HG02588 (cell line): ENCODE results near the gene GPC3.
"Not testable (repeated sequence)": the region's sequence is repeated elsewhere in the genome, so short reads cannot be mapped to it uniquely, and the experiment has no call there.

Source experiments
- ATAC-seq: cut with Tn5 transposase; IDR thresholded peaks from one replicate; pipeline ENCODE4 v1.9.1; 2021; ENCODE audit warnings: mild to moderate bottlenecking, moderate library complexity; ENCODE audit not compliant: unreplicated experiment

Gene GPC3

DNA sequence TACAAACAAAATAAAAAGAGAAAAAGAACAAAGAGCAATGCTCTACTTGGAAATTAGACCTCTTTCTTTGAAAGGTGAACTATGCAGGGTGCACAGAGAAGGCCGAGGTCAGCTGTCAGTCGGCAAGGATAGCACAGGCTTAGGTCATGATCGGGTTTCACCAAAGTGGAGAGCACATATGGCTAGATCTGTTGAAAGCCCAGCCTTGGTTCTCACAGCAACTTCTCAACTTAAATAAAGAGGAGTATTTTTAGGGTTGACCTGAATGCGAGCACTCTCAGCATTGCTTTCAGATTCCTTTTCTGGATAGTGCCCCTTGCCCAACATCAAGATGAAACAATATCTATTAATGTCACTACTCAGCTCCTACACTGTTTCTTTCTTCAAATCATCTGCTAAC, 447.2 kb downstream of the GPC3 start:
- no peak for ATAC-seq

DNA sequence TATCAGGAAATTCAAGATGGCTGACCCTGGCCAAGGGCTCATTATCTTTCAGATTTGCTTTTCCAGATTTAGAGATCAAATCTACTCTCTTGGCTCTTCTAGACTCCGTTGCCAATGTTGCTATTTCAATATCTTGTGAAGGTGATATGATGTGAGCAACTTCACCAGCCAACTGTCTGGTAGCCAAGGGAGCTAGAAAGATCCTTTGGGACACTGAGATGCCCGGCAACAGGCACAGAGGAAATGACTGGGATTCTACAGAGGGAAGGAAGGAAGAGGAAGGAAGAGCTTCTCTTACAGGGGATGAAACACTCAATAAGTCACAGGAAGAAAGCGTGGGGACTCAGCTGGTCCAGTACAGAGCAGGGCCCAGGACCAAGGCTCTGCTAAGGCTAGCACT, 448.3 kb downstream of the GPC3 start:
- no peak for ATAC-seq

DNA sequence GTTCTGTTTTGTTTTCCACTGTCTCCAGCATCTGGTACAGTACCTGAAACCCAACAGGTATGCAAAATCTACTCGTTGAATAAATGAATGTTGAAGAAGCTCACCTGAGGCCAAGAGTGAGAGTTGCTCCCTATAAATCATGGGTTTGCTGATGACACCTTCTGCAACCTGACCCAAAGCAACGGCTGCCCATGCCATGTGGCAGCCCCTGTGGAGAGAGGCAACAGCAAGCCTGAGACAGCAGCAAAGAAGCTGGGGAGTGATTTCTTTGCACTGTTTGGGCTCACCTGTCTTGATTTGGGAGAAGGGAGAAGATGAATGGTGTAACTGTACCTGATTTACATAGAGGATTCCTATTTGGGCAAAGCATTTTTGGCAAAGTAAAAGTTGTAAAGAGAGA, 450.3 kb downstream of the GPC3 start:
- ATAC-seq: no peak

DNA sequence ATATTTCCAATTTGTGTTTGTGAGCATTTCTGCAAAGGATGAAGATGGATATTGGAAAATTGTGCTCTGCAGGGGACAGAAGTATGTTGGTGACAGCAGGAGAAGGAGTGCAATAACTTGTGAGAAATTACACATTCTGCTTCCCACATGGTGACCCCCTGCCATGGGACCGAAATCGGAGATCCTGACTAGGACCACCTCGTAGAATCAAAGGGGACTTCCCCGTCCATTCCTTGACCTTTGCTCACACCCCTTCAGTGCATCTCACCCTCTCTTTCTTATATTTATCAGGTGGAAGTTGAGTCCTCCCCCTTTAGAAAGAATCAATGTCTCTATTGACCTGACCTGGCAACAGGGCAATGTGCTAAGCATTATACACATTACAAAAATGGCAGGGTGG, 451.2 kb downstream of the GPC3 start:
- no peak for ATAC-seq

DNA sequence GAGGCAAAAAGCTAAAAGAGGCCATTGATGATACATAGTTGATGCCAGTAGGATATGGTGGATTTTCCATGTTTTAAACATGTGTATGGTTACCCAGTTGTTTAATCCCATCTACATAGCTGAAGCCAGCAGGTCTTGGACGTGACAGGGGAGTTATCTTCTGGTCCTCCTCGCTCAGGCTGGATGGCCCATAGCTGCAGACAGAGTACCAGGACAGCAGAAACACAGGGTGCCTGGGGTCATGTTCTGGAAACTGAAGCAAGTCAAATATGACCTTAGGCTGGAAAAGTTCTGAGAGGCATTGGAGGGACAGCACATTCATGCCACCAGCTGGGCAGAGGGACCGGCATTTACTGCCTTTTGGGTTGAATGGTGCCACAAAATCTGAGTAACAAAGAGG, 452.1 kb downstream of the GPC3 start:
- no peak for ATAC-seq

DNA sequence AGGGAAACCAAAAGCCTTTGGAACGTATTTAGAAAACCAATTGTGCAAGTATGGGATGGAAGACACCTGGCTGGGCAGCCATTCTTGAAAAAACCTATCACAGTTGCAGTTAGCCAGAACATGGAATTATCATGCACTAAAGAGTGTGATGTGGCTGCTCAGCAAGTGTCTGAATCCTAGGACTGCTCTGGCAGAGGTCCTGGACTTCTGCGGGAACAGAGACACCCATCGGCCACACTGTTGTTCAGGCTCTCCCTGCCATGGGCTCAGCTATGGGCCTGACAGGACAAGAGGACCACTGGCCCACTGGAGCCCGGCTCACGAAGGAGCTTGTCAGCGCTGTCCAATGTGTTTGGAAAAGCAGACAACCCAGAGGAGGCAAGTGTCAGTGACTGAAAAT, 454.4 kb downstream of the GPC3 start:
- ATAC-seq: no peak

DNA sequence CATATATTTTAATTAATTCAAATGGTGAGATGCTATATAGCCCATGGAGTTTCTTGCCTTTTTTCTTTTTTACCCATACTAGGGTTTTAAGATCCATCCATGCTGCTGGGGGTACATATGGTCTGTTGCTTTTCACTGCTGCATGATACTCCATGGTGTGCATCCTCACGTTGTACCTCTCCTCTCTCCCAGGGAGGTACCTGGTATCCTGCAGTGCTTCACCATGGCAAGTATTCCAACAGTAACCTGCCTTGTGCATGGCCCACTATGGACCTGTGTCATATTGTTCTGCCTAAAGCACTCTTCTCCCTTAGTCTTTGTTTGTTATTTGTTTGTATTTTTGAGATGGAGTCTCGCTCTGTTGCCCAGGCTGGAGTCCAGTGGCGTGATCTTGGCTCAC, 455.8 kb downstream of the GPC3 start:
- ATAC-seq: no peak

DNA sequence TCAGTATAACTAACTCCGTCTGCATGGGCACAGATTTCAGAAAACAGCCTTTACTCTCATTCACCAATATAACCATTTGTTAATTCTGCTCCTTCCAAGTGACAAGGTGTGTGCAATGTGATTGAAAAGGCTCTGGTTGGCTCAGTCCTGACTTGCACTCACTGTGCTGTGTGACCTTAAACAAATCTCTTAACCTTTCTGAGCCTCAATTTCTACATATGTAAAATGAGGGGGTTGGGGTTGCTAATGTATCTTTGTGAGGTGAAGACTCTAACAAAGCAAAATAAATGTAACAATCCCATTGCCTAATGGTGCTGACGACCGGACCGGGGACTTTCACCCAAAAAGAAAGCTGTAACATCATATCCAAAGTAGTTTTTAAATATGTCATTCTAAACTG, 457.6 kb downstream of the GPC3 start:
- no peak for ATAC-seq

DNA sequence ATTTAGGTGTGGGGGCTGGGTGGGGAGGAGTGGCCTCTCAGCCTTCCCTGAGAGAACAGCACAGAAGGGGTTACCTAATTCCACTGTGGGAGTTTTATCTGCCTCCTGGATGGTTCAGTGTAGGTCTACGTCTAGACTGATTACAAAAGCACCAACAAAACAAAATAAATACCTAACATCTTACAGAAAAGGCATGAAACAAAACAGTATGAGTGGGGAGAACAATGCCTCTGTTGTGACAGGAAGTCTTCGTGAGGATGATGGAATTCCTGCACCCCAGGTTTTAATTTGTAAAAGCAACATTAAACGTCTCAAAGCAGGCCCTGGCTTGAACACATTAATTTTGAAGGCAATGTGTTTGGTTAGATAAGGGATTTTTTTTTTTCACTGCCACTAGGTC, 458.0 kb downstream of the GPC3 start:
- no peak for ATAC-seq

DNA sequence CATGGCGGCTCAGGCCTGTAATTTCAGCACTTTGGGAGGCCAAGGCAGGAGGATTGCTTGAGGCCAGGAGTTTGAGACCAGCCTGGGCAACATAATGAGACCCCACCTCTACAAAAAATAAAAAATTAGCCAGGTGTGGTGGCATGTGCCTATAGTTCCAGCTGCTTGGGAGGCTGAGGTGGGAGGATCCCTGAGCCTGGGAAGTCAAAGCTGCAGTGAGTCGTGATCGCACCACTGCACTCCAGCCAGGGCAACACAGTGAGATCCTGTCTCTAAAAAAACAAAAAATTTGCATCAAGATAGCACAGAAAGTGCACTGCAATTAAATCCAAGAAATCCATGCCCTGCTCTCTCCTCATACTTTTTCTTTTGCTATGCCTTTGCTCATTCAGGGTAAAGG, 458.6 kb downstream of the GPC3 start:
- not testable (repeated sequence) for ATAC-seq

DNA sequence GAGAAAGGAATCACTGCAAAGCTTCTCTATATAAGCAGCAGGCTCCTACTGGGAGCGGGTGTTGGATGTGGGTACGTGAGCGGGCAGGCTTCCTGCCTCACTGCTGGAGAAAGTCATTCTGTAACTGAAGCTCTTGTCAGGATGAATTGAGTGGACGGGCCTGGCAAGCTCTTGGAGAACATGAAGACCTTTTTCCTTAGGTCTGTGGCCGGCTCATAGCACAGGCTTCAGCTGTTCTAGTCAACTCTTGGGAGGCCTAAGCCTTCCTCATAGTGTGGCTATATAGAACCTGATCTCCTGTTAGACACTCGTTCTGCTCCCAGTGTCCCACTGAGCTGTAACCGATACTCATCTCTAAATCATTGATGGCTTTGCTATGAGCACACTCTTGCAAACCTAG, 461.9 kb downstream of the GPC3 start:
- ATAC-seq: no peak

DNA sequence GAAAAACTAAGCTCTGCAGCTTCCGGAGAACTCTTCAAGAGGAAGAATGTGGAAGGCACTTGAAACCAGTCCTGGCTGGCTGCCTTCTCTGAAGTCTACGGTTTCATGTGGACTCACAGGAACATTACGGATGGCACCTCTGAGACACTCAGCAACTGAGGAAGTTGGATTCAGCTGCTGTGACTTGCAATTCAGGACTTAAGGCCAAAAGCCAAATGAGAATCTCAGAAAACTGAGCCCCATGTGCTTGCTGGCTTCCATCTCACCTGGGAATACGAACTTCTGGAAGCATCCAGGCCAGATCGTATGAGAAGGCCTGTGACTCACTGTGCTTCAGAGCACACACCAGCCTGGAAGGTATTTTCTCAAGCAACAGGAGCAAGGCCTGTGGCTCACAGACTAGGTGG, 462.3 kb downstream of the GPC3 start:
- ATAC-seq: no peak

DNA sequence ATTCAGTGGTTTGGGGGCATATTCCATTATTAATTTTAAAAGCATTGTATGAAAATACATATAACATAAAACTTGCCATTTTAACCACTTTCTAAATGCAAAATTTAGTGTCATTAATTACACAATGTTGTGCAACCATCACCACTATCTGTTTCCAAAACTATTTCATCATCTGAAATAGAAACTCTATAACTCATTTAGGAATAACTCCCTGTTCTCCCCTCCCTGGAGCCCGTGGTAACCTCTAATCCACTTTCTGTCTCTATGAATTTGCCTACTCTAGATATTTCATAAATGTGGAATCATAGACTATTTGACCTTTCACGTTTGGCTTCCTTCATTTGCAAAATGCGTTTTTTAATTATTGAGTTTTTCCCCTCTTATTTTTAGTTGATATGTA, 468.7 kb downstream of the GPC3 start:
- no peak for ATAC-seq

DNA sequence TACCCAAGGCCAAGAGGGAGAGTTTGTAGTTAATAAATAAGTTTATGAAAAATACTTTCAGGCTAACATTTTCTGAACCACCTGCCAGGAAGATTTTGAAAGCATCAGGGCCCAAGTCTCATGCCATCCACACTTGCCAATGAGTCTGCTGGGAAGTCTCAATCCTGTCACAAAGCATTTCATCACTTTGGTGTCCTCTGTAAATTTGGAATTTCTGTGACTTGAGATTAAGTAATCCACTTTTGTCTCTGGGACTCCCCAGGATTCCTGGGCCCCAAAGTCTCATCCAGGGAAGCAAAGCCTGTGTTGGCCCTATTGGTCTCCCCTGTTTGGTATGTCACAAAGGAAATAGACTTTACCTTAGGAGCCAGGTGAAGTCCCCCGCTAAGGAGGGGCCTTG, 470.9 kb downstream of the GPC3 start:
- no peak for ATAC-seq

DNA sequence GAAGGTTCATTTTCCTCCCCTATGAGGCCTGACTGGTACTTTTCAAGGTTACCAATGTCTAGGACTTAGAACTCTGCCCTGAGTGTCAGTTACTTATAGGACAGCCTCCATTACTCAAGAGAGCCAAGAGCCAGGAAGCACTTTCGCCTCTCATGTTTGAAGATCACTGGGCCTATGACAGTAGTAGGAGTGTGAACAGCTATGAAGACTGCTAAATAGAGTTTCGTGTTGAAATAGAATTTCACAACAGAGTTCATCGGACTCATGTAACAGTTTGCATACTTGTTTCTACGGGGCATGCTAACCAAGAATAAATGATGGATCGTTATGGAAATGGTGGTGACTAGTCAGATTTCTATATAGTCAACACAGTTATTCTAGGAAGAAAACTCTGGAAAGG, 472.3 kb downstream of the GPC3 start:
- ATAC-seq: no peak

DNA sequence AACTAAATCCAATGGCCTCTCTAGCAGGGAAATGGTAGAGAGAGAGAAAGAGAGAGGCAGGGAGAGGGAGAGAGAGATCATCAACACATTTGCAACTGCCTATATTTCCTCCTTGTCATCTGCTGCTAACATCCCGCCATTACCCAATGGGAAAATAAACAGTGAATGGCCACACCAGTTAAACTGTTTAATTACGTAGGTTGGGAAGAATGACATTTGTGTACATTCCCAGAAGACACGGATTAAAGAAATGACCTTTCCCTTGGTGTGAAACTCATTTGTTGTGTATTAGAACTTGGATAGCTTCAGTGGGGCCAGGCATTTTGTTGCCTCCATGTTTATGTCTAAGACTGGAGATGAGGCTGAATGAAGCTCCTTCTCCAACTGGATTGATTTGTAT, 474.4 kb downstream of the GPC3 start:
- ATAC-seq: no peak

DNA sequence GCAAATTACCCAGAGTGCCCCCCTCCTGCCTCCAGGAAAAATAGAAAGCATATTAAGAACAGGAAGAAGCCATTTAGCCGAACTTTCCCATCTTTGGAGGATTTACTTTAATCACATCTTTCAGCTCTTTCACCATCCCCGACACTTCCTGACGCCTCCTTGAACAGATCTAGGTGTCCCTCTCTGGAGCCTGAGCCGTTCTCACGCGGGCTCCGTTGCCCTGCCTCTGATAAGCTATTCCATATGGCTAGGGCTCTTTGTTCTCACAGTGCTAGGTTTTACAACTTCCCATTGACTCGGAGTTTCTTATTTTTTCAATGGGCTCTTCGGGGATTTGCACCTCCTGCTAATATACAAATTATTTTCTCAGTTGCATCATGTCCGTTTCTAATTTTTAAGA, 488.0 kb downstream of the GPC3 start:
- no peak for ATAC-seq

DNA sequence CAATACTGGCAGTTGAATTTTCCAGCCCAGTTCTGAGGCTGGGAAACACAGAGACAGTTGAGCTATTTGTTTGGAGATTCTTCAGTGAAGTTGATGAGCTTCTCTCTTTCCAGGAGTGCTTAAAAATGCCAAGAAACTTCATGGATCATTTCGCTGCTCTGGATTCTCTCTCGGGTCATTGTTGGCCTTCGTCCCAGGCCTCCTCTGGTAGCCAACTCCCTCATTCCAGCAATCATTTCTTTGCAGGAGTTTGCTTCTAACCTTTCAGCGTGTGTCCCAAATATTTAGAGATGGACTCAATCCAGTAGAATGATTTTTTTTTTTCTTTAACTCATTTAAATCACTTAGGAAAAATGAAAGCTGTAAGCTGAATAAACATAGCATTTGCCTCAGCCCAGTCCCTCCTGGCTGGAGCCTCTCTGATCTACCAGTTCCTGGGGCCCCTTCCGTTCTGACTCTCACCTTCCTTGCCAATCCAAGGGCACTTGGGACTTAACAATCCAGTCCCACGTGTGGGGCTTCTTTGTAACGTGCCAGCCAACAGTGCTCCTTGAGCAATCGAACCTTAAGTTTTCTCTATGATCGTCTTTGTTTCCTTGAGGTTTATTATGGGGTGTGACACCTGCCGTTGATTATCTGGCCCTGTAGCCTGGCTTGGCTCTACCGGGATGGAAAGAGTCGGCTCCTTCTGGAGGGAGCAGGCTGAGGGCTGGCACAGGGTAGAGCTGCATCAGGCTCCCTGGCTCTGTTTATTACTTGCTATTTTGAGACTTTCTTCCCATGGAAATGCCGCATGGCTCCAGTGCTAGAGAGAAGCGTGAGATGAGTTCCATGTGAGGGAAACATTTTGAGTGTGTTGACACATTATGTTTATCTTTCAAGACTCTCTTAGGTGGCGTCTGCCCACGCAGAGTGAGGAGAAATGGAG, 489.7 kb downstream of the GPC3 start:
- ATAC-seq: no peak

DNA sequence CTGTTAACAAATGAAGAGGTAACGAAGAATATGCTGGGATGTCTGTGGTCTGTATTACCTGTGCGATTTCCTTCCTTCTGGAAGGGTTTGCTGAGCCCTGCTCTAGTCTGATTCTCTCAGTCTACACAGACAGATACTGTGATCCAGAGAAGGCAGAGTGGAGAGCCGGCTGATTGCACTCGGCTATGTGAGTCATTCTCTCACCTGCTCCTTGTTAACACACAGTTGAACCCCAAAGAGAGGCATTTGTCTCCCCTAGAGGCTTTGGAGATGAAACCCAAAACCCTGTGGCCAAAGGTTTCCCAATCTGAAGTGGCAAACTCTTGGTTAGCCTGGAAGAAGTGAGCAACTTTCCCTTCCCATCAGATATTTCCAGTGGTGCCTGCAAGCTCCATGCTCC, 492.0 kb downstream of the GPC3 start:
- ATAC-seq: no peak

DNA sequence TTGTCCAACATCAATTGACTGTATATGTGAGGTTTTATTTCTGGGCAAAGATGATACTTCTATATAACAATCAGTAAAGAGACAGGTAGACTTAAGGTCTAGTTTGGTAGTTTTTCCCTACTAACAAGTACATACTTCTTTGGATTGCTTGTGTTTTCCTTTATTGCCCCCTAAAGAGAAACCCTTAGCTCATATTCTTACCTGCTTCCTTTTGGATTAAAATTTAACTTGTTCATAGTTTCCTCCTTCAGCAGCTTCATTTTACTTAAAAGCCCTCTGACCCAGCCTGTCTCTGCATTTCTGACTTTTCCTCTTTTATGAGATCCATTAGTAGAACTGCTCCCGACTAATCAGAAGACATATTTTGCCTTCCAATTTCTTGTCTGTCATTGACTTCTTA, 494.4 kb downstream of the GPC3 start:
- ATAC-seq: no peak
